GM18520 (cell line): ENCODE results near the gene TTC34.

ENCODE experiments used
- ATAC-seq: cut with Tn5 transposase; IDR thresholded peaks from one replicate; pipeline ENCODE4 v1.9.1; 2021; ENCODE audit not compliant: unreplicated experiment

The TTC34 gene

DNA sequence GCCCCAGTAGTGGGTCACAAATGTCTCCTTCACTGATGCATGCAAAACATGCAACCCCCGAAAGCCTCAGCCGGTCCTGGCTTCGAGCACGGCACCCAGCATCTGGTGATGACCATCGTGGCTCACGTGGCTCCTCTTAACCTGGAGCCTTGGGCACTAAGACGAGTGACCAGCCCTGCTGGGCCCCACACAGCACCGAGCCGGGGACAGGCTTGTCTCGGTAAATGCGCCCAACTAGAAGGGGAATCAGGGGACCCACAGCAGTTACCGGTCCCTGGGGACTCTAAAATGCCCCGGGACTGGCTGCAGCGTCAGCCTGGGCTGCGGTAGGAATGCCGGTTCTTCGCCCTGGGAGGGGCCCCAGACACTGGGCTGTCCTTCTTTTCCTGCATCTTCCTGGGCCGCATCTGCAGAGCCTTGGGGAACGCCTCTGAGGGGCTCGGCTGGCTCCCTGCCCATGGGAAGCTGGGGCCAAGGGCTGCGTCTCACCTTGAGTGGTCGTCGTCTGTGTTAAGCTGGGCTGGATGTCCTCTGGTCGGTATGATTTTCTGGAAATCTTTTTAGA lies 13.1 kb upstream of the TTC34 start:
- ATAC-seq = no peak

DNA sequence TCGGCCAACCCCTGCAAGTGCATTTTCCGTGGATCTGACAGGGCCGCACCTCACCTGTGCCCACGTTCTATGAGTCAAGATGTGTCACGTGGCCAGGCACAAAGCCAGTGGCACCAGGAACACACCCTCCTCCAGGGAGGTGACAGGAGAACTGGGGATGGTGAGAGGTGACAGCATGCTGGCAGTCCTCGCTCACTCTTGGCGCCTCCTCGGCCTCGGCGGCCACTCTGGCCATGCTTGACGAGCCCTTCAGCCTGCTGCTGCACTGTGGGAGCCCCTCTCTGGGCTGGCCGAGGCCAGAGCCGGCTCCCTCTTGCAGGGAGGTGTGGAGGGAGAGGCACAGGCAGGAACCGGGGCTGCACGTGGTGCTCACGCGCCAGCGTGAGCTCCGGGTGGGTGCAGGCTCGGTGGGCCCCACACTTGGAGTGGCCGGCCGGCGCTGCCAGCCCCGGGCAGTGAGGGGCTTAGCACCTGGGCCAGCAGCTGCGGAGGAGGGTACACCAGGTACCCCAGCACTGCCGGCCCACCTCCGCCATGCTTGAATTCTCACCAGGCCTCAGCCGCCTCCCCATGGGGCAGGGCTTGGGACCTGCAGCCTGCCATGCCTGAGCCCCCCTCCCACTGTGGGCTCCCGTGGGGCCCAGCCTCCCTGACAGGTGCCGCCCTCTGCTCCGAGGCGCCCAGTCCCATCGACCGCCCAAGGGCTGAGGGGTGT lies 11.6 kb upstream of the TTC34 start:
- no peak for ATAC-seq

DNA sequence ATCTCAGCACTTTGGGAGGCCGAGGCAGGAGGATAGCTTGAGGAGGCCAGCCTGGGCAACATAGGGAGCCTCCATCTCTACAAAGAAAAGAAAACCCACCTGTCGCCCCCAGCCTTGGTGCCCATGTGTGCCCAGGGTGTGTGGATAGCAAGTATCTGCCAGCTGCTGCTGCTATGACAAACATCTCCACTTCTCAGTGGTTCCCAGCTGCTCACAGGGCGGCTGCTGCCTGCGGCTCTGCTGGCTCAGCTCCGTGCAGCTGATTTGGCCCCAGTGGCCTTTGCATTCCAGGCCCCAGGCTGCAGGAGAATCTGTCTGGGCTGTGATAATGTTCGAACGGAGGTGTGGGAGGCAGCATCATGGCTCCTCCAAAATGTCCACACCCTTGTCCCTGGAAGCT lies 10.6 kb upstream of the TTC34 start:
- ATAC-seq = no peak

DNA sequence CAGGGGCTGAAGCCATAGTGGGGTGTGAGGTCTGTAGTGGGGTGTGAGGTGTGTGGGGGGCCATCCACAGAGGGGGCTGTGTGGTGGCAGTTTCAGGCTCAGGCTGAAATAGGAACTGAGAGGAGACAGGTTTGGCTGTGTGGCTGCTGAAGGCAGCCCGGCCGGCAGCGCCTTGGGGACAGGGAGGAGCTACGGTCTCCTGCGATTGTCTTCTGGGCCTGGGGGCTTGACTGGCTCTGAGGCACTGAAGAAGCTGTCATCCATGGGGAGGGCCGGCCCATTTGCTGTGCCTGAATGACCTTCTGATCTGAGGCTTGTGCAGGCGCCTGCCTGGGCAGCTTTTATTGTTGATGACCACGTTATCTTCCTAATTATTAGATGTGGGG lies 10.0 kb upstream of the TTC34 start:
- ATAC-seq = no peak

DNA sequence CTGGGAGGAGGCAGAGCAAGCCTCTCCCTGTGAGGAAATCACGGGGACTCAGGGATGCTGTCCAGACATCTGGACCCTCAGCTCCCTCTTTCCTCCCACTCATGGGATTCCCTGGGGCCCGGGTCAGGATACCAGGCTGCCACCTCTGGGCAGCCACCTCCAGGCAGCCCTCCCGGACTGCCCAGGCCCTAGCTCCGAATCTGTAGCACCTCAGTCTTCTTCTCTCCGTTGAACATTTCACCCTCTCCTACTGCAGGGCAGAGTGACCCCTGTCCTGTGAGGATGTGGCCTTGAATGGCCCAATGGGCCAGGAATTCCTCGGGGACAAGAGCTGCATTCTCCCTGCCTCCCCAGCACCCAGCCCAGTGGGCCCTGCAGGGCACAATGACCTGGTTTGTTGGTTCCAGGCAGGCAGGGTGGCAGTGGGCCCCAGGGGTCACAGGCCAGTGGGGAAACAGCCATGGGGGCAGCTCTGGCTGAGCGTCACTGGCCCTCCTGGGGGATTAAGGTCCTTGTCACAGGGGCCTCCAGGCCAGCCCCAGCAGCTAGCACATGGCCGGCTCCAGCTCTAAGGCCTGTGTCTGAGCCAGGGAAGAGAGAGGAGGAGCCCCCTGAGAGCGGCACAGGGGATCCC lies 9.5 kb upstream of the TTC34 start:
- ATAC-seq = no peak

DNA sequence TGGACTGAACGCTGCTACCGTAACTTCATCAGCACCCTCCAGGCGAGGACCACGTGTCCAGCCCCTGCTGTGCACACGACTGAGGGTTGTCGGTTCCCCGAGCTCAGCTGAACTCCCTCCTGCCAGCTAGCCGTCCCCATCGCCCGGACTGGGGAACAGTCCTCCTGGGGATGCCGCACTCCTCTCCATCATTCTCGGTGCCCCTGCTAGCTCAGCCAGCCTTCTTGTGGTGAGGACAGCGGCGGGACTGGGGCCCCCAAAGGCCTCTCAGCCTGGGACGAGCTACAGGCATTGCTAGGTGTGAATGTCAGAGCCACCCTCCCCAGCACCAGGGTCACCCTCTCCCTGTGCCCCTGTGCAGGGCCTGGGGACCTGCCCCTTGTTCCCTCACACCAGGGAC lies 8.8 kb upstream of the TTC34 start:
- ATAC-seq = no peak

DNA sequence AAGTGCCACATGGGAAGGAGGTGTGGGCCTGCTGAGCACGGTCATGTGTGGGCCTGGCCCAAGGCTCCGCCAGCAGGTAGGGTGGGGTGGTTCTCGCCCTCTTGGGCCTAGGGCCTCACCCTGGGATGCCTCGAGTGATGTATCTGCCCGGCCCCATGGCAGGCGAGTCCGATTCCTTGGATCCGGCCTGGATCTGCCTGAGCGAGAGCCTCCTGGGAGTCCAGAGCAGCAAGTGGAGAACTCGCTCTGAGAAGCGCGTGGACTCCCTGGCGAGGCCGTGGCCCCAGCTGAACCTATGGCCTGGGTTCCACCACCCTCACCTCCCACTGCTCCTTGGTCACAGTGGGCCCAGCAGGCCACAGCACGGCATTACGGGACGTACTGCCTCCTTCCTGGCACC lies 8.2 kb upstream of the TTC34 start:
- ATAC-seq = no peak

DNA sequence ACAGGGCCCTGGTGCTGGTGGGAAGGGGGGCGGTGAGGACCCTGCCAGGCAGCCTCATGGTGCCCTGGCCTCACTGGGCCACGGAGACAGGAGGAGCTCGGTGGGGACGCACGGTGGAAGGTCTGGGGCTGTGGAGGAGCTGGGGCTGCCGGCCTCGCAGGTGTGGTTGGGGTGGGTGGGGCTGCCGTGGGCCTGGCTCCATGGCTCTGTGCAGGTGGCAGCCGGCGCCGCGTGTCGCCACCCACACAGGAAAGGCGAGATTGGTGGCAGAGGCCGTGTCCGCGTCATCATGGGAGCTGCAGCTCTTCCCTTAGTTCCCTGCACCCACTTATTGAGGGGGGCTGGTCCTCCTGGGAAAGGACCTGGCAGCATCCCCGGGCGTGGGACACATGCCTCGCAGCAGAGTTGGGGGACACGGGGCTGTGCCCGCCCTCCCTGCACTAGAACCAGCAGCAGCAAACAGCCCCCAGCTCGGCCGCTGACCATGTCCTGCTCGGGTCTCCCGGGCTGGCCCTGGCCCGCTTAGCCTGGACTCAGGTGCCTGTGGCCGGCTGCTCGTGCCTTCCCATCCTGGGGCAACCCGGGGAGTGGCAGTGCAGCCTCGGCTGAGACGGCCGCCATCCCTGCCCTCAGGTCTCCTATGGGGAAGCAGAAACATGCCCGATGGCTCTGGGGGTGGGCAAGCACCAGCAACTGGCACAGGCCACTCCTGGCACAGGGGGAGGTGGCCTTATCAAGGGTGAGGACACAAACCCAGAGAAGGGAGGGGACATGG lies 7.5 kb upstream of the TTC34 start:
- ATAC-seq = no peak

DNA sequence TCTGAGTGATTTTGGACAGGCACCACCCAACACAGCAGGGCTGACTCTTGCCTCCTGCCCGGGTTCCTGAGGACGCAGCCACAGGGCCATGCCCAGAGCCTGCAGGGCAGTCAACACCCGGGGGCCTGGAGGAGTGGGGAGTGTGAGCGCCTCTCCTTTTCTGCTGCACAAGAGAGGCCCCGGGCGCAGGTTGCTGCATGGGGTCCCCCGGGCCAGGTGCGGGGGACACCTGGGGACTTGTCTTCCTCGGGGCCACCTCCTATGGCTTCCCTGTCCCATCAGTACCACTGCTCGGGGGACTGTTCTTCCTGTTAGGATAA lies 6.9 kb upstream of the TTC34 start:
- ATAC-seq = no peak

DNA sequence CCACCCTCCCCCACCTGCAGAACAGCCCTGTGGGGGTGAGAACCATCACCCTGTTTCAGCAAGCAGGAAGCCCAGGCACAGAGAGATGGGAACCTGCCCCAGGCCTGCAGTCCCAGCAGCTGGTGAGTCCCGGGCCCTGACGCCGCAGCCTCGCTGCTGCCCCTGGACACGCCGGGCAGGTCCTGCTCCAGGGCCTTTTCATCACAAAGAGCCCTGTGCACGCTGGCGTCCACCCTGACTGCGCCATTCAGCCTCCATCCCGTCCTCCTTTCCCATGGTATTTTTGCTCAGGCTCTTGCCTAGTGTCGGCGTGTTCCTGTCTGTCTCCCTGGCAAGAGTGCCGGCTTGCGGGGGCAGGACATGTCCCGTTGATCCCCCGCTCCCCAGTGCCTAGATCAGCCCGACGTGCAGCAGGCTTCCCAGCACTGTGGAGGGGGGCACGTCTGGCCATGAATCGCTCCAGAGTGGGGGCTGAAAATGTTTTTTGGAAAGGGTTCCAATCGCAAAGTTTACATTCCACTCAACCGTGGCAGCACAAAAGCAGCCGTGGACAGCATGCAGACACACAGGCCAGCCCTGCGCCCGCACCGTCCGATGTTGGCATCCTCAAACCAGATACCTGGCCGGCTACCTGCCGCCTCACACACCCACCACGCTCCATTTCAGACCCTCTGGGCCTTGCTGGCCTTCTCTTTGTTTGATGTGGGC lies 6.3 kb upstream of the TTC34 start:
- no peak for ATAC-seq

DNA sequence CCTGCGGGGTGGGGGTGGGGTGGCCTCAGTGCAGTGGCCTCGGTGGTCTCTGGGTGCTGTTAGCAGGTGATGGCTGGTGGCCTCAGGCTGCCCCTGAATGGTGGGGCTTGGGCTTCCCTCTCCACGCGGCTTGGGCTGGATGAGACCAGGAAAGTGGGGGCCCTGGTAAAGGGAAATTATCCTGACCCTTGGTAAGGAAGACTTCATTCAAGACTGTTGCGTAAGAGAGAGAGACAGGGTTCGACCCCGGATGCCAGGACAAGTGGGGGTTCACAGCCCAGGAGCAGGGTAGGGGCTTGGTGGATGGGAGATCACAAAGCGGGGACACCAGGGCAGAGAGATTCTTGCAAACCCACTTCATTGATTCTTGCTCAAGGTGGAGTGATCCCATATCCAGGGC lies 5.5 kb upstream of the TTC34 start:
- no peak for ATAC-seq

DNA sequence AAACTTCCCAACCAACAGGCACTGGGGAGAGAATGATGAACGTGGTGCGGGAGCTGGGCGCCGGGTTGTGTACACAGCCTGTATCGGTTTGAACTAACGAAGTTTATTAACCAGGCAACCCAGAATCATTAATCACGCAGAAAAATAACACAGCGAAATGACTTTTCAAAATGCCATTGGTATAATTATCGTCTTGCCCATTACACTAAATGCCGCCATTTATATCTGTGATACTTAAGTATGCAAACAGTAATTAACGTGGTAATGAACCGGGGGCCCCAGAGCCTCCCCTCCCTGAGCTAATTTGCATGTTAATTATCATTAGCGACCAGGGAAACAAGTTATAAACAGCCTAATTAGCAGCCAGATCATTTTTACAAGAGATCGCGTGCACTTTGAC lies 5.1 kb upstream of the TTC34 start:
- ATAC-seq = no peak

DNA sequence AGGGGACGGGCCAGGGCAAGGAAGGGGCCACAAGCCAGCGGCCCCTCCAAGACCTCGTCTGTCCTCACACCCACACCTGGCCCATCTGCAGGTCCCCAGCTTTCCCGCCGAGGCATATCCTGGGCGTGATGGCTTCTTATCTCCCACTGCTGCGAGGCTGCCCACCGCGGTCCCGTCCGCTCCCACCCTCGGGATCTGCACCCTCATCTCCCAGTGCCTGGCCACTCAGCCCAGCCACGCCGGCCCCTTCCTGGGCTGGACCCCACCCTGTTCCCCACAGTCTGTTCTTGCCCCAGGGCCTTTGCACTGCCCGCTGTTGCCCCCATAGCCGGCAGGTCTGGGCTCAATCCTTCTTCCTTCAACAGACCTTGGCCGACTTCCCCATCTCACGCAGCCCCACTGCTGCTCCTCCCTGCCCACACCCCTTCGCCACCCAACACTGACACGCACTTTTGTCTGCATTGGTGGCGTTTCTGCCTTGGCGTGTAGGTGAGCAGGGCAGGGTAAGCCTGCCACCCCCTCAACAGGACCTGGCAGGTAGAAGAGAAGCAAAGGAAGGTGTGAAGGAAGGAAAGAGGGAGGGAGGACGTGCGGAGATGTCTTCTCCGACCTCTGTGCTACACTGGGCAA lies 4.4 kb upstream of the TTC34 start:
- ATAC-seq = no peak

DNA sequence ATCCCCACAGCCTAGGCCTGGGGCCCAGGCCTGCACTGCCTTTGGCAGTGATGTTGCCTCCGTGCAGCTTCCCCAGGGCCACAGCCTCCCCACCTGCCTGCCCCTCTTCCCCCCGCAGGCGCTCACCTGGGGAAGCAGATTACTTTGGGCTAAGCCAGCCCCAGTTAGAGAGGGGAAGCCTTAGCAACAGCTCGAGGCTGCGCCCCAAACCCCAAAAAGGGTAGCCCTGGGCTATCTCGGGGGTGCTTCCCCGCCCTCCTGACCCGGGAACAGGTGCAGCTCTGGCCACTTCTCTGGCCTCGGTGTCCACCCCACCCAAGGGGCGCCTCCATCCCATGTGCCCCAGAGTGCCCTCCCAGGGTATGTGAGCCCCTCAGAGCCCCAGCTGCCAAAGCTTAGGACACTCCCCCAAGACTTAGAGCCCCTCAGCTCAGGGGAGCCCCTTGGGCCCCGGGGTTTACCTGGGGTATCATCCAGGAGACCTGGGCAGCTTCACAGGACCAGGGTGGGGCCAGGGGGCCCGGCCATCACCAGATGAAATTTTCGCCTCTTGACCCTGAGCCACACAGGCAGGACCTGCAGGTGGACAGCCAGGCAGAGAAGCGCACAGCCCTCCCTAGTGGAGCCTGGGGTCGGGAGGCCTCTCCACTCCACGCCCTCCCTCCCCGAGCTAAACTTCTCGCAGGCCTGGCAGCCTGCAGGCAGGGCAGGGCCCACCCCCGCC lies 3.3 kb upstream of the TTC34 start:
- ATAC-seq = no peak

DNA sequence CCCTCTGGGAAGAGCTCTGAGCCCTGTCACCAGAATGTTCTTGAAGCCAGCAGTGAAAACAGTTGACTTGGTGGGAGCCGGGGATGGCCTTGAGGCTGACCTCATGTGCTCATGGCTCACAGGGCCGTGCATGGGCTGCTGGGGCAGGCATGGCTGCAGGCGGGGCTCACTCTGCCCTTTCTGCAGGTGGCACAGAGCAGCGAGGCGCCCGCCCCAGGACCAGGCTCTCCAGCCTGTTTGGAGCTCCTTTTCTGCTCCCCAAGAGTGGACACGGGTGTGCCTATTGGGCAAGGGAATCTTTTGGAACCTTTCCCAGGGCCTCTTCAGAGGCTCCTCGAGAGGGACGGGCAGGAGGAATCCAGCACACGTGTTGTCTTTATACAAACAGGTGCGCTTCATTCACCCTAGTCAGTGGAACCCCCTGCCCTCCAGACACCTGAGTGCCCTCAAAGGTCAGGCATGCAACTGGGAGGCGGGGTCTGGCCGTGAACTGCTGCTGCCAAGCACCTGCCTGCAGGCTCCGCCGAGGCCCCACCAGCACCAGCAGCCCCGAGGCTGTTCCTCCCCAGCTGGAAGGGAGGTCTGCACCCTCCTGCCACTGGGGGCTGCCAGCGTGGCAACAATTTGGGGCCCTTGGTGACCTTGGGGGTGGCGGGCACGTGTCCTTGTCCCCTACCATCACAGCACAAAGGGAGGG lies 2.6 kb upstream of the TTC34 start:
- ATAC-seq = no peak

DNA sequence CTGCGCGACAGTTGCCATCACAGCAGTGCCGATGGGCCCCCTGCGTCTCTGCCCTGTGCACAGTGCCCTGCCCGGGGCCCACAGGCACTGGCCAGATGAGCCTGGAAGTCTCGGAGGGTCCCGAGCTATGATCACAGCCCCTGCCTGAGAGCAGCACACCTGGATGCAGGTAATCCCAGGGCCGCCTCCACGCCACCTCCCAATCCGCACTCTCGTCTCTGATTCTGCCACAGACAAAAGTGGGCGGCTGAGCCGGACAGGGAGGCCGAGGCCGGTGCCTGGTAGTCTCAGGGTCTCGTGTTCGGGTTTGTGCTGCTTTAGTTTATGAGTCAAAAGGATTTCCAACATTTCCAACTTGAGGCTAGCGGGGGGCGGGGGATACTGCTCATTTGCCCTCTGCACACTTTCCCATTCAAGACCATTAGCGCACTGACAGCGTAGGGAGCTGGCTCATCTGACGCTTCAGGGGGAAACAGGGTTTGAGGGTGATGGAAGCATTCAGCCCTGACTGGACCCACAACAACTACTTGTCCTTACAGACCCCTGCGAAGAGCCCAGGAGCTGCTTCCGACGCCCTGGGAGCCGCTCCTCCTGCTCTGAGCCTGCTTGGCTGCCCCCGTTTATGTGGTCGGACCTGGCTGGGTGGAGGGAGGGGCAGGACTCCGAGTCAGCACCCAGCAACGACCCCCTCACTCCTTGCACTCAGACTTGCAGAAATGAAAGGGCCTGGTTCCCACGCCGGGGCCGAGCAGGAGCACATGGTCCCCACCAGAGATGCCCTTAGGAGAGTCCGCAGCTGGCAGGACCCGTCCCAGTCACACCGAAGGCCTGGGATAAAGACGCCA lies 1.8 kb upstream of the TTC34 start:
- no peak for ATAC-seq

DNA sequence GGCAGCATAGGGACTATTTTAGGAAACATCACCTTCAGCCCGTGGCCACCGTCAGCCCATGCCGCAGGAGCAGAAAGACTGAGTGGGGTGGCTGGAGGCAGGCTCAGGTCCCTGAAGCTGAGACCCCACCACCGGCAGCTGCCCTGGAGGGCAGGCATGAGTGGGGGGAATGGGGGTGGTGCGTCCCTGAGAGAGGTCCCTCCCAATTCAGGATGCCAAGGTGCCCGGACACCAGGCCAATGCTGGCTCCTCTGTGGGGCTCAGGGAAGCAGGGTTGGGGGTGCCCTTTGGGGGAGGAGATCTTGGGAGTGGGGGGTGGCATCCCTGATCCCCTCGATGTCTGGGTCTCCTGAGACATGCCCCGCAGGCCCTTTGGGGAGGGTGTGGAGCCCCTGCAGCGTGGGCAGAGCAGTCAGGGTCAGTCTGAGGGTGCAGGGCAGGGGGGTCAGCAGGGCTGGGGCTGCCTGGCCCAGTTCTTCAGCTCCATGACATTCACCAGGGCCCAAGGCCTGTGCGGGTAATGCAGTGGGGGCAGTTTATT lies 998 bp upstream of the TTC34 start:
- ATAC-seq = no peak

DNA sequence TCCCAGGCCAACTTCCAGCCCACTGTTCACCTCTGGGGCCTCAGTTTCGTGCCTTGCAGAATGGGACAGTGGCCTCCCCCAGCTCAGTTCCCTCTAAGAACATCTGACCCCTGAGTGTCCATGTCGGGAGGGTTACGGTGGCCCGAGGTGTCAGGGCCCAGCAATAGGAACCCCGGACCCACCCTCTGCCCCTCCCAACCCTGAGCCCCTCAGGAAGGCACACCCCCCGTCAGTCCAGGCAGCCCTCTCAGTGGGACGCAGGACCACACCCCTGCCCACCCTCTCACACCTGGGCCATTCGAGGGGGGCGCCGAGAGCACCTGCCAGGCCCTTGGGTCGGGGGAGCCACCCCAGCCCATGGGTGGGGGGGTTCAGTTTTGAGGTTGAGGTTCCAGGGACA lies 447 bp downstream of the TTC34 start:
- no peak for ATAC-seq

DNA sequence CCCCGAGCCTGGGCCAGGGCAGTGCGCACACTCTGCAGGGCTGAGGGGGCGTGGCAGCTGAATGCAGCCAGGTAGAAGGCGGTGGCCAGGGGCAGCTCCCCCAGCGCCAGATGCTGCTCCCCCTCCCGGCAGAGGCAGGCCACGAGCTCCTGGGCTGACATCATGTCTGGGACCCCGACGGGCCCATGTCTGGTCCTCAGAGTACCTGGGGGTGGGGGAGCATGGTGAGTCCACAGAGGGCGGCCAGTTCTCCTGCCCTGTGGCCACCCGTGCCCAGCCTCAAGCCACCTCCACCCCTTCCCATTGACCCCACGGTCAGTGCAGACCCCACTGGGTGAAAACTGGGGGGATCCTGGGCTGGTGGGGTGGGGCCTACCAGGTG lies 838 bp downstream of the TTC34 start:
- no peak for ATAC-seq
